ENCODE results near the gene ARHGAP22.

ARHGAP22 gene

GRCh38 chr10:48587819-48588218, 17.1 kb downstream of the ARHGAP22 start:
- DNase-seq (ENCODE audit: low spot score) = no peak

DNA sequence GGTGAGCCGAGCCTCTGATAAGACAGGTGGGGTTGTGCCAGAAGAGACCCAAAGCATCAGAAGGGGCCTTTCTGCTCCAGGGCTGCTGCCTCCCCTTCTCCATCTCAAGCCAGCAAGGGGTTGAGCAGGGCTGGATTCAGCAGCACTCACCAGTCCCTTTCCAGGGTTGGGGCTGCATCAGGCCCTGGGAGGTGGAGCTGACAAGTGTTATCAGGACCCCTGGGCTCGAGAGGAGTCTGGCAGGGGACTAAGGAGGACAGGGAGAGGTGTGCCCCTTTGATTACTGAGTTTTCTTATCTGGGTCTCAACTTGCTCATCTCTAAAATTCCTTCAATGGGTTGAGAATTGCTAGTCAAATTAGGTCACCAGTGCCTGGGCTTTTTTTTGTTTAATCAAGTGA, 17.8 kb downstream of the ARHGAP22 start:
- DNase-seq (ENCODE audit: low spot score) = no peak

DNA sequence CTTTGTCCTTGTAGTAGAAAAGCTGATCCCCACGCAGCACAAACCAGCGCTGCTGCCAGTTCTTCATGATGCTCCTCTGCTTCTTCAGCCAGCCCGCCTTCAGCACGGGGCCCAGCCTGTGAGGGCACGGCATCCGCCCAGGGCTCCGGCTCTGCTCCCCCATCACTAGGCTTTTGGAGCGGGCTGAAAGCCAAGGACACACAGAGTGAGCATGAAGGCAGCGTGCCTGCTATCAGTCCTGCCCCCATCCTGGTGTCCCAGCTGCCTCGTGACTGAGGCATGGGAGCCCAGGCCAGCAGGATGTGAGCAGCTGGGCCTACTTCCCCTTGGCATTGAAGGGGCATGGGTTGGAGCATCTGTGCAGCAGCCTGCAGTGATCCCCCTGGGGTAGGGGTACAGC, 21.9 kb downstream of the ARHGAP22 start:
- no peak for DNase-seq (ENCODE audit: low spot score)

DNA sequence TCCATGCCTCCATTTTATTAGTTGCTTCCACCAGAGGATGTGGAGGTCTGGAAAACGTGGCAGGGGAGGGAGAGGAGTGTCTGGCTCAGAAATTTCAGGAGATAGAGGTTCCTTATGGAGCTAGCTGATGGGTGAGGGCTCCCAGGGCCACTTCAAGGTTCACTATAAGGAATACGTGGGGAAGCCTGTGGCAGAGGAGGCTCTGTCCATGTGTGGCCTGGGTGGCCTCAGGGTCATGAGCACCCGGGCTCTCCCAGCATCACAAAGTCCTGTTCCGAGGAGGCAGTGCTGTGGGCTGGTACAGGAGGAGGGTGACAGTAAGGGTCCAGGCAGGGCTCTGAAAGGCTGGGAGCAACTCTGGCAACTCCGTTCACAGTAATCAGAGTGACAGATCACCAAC, 24.6 kb downstream of the ARHGAP22 start:
- no peak for DNase-seq (ENCODE audit: low spot score)

DNA sequence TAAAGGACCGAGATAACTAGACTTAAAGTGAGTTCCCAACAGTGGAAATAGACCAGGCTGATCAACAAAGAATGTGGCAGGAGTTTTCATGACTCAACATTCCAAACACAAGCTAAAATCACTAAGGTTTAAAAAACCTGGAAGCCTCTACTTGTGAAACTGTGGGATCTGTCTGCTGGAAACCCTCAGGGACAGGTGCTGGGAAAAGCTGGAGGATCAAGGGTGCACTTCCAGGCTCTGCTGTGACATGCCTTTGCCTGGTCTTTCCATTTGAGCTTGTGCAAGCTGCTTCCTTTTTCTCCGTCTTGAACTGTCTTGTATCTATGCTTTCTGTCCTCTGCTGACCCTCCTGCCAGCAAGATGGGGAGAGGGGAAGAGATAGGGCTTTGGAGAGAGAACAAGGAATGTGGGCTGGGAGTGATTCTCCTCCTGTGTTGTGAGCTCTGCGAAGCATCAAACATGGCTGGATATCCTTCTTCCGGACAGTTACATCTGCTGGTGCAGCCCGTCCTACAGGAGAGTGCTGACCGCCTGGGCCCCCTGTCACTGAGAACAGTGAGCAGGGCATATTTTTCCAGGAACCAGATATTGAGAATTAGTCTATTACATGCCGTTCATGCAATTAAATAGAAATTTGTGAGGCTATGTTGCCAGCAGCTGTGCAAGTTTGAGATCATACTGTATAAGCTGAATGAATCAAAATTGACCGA, 25.5 kb downstream of the ARHGAP22 start:
- peak; percentile 55 for DNase-seq (ENCODE audit: low spot score)

GRCh38 chr10:48577158-48577557, 27.7 kb downstream of the ARHGAP22 start:
- no peak for DNase-seq (ENCODE audit: low spot score)

DNA sequence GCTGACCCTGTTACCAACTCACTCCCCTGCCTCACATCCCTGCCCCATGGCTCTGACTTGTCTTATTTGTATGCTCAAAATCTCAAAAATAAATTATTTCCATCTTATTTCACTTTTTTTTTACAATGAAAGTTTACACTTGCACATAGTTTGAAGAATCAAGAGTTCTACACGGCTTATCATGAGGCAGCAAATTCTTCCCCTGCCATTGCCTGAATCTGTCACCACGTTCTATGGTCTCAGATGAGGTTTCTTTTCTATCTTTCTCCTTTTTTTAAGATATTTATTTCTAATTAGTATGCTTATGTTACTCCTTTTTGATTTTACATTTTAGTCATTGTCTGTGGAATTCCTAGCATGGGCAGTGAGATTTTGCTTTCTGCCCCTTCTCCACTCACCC, 28.4 kb downstream of the ARHGAP22 start:
- DNase-seq (ENCODE audit: low spot score) = no peak

GRCh38 chr10:48575901-48576300, 29.0 kb downstream of the ARHGAP22 start:
- DNase-seq (ENCODE audit: low spot score) = no peak

GRCh38 chr10:48574817-48575380, 30.0 kb downstream of the ARHGAP22 start:
- DNase-seq (ENCODE audit: low spot score) = no peak

GRCh38 chr10:48574322-48574796, 30.5 kb downstream of the ARHGAP22 start:
- no peak for DNase-seq (ENCODE audit: low spot score)

- DNase-seq (ENCODE audit: low spot score) = no peak
These were observed 31.8 kb downstream of the ARHGAP22 start for GRCh38 chr10:48573045-48573444.

GRCh38 chr10:48572414-48572813, 32.5 kb downstream of the ARHGAP22 start:
- peak; percentile 69 for DNase-seq (ENCODE audit: low spot score)

GRCh38 chr10:48568546-48568945, 36.3 kb downstream of the ARHGAP22 start:
- DNase-seq (ENCODE audit: low spot score) = no peak

- no peak for DNase-seq (ENCODE audit: low spot score)
These were observed 36.7 kb downstream of the ARHGAP22 start for GRCh38 chr10:48568131-48568530.

GRCh38 chr10:48567346-48567745, 37.5 kb downstream of the ARHGAP22 start:
- DNase-seq (ENCODE audit: low spot score) = no peak

GRCh38 chr10:48564466-48565160, 40.3 kb downstream of the ARHGAP22 start:
- DNase-seq (ENCODE audit: low spot score) = no peak

DNA sequence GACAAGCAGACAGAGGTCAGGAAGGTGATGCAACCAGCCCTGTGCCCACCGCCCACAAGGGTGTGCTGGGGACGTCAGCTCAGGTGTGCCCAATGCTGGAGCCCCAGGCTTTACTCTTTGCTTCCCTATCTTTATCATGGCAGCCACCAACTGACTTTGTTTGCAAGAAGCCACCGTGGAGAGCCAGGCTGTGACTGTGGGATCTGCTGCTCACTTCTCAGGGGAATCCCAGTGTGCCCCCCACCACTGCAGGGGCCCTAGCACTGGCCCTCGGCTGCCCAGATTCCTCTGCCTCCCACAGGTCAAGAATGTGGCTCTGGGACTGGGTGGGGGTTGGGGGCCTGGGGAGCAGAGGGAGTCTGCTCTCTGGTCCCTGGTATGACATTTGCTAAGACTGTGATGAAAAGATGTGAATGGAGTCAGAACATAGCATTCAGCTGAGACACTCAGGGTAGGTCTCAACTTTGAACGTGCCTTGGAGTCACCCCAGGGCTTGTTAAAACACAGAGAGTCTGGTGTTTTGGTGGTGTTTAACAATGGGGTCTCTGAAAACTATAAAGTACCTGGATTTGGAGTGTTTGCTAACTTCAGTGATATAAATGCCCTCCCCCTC, 47.3 kb downstream of the ARHGAP22 start:
- no peak for DNase-seq (ENCODE audit: low spot score)

DNA sequence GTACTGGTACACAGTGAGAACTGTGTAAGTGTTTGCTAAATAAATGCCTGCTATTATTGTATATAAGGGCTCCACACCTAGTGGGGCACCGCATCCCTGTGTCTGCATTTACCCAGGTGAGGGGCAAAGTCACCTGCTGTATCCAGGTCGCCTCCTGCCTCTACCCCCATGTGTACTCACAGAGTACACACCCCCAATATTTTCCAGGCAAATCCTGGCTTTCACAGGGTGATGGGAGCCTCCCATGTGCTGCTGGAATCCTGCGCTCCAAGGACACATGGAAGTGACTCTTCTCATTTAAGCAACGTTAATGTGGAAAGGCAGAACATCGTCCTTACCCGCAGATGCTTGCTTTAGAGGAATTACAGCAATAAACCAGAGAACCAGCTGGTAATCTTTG, 48.2 kb downstream of the ARHGAP22 start:
- DNase-seq (ENCODE audit: low spot score) = no peak

GRCh38 chr10:48556065-48556464, 48.8 kb downstream of the ARHGAP22 start:
- DNase-seq (ENCODE audit: low spot score) = no peak

GRCh38 chr10:48555310-48556042, 49.4 kb downstream of the ARHGAP22 start:
- no peak for DNase-seq (ENCODE audit: low spot score)

- DNase-seq (ENCODE audit: low spot score) = no peak
These were observed 50.2 kb downstream of the ARHGAP22 start for GRCh38 chr10:48554656-48555055.

DNA sequence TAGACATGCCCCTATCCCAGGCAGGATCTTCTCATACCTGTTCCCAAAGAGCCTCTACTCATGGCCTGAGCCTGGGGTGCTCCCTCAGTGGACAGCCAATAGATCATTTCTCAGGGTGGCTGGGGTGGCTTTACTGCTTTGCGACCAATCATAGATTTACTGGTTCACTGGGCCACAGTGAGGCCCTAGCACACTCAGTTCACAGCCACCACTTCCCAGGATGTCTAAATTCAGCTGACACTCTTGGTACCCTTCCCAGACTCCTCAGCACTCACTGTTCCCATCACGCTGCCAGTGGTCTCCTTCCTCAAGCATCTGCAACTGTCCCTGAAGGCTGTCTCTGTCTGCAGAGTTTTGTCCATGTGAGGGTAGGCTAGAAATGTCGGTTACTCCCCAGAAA, 50.6 kb downstream of the ARHGAP22 start:
- DNase-seq (ENCODE audit: low spot score) = no peak
